ENCODE data around the gene EHMT1.

The EHMT1 gene

DNA sequence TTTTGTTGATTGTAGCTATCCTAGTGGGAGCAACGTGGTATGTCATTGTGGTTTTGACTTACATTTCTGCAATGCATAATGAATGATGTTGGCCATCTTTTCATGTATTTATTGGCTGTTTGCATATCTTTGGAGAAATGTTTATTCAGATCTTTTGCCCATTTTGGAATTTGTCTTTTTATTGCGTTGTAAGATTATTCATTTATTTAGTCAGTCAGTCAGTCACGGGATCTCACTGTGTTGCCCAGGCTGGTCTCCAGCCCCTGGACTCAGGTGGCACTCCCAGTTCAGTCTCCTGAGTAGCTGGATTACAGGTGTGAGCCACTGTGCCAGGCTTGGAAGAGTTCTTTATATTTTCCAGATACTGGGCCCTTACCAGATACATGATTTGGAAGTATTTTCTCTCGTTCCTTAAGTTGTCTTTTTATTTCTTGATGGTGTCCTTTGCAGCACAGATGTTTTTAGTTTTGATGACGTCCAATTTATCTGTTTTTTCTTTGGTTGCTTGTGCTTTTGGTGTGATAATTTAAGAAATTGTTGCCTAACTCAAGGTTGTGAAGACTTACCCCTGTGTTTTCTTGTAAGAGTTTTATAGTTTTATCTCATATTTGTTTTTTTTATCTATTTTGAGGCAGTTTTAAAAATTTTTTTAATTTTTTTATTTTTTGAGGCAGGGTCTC is 67.1 kb downstream of the EHMT1 start:
- H3K9me3 ChIP-seq: no peaks in the 10 kb centered on the region
- no peaks in the 10 kb centered on the region for H3K27me3 ChIP-seq
- TF ChIP-seq, protein P1, sequence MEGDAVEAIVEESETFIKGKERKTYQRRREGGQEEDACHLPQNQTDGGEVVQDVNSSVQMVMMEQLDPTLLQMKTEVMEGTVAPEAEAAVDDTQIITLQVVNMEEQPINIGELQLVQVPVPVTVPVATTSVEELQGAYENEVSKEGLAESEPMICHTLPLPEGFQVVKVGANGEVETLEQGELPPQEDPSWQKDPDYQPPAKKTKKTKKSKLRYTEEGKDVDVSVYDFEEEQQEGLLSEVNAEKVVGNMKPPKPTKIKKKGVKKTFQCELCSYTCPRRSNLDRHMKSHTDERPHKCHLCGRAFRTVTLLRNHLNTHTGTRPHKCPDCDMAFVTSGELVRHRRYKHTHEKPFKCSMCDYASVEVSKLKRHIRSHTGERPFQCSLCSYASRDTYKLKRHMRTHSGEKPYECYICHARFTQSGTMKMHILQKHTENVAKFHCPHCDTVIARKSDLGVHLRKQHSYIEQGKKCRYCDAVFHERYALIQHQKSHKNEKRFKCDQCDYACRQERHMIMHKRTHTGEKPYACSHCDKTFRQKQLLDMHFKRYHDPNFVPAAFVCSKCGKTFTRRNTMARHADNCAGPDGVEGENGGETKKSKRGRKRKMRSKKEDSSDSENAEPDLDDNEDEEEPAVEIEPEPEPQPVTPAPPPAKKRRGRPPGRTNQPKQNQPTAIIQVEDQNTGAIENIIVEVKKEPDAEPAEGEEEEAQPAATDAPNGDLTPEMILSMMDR (IDR thresholded peaks at IDR 0.05; ENCODE audit: low read depth, low read length): no peak
- H3K4me1 ChIP-seq: no peaks in the 10 kb centered on the region; the same call in 1 of the 2 replicates
- DNase-seq: no peak
- H3K4me3 ChIP-seq (ENCODE audit: low read depth, low read length): no peak overlapping the region
- no peaks in the 10 kb centered on the region; the same call in 1 of the 2 replicates for H3K36me3 ChIP-seq

DNA sequence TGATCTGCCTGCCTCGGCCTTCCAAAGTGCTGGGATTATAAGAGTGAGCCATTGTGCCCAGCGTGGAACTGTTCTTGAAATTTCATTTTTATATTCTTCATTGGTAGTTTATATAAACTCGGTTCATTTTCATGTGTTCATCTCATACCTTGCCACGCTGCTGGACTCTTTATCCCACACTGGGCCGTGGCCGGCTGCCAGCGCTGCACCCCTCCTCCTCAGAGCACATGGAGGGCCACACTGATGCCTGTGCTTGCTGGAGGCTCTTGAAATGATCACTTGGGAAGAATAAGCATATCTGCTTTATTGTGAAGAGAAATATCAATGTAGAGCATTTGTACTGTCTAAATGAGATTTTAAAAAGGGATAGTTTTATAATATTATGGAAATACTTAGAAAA is 69.5 kb downstream of the EHMT1 start:
- Histone ChIP-seq H3K27me3 (no peaks in the 10 kb centered on the region), H3K9me3 (no peaks in the 10 kb centered on the region), H3K4me1 (no peaks in the 10 kb centered on the region), H3K36me3 (no peaks in the 10 kb centered on the region; the same call in 1 of the 2 replicates), H3K4me3 (ENCODE audit: low read depth, low read length) (no peak overlapping the region)
- TF ChIP-seq, protein P1 (IDR thresholded peaks at IDR 0.05; ENCODE audit: low read depth, low read length): no peak
- DNase-seq: no peak

DNA sequence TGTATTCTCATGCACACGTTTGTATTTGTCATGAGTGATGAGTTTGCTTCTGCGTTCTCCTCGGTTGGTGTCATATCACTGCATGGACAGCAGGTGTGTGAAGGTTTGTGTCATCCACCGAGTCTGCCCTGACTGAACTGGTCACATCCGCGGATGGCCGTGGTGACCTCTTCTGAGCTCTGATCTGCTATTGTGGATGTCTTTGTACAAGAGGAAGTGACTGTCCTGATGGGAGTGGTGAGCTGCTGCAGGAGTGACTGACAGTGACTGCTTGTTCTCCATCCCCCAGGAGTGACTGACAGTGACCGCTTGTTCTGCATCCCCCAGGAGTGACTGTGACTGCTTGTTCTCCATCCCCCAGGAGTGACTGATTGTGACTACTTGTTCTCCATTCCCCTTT is 69.9 kb downstream of the EHMT1 start:
- H3K36me3 ChIP-seq: no peaks in the 10 kb centered on the region; the same call in 1 of the 2 replicates
- TF ChIP-seq, protein P1 (IDR thresholded peaks at IDR 0.05; ENCODE audit: low read depth, low read length): no peak
- no peak overlapping the region for H3K4me3 ChIP-seq (ENCODE audit: low read depth, low read length)
- no peaks in the 10 kb centered on the region for H3K9me3 ChIP-seq
- DNase-seq: no peak
- no peaks in the 10 kb centered on the region for H3K27me3 ChIP-seq
- H3K4me1 ChIP-seq: no peaks in the 10 kb centered on the region

DNA sequence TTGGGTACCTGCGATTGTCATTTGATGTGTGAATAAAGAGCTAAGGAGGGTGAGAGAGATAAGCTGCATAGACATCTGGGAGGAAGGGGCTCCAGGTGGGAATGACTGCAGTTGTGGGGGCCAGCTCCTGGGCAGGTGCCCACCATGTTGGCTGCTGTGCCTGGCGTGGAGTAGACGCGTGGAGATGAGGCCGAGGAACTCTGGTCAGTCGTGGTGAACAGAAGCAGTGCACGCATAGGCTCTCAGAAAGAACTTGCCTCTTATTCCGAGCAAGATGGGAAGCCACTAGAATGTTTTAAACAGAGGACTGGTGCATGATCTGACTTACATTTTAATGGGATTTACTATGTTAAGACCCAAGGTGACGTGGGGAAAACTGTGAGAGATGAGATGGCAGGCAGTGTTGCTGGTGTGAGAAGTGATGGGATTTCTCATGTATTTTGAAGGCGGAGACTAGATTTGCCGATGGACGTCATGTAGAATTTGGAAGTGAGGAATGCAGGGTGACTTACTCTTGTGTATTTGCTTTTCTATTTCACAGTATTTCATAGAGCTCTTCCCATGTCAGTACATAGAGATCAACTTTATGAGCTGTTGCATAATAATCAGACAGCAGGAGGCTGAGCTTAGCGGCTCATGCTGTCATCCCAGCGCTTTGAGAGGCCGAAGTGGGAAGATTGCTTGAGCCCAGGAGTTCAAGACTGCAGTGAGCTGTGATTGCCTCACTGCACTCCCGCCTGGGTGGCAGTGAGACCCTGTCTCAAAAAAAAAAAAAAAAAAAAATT is 71.1 kb downstream of the EHMT1 start:
- no peak for DNase-seq

DNA sequence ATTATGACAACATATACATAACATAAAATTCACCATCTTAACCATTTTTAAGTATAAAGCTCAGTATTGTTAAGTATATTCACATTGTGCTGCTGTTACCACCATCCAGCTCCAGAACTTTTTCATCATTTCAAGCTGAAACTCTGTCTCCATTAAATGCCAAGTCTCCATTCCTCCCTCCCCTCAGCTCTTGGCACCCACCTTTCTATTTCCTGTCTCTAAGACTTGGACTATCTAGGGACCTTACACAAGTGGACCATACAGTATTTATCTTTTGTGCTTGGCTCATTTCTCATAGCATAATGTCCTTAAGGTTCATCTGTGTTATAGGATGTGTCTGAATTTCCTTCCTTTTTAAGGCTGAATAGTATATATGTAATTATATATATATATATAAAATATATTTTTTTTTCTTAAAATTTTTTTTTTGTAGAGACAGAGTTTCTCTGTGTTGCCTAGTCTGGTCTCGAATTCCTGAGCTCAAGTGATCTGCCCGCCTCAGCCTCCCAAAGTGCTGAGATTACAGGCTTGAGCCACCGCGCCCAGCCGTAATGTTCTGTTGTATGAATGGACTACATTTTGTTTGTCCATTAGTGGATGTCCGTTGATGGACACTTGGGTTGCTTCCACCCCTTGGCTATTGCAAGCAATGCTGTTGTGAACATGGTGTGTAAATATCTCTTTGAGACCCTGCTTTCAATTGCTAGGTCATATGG is 72.3 kb downstream of the EHMT1 start:
- no peak overlapping the region for H3K4me3 ChIP-seq (ENCODE audit: low read depth, low read length)
- no peaks in the 10 kb centered on the region for H3K9me3 ChIP-seq
- TF ChIP-seq, protein P1 (IDR thresholded peaks at IDR 0.05; ENCODE audit: low read depth, low read length): no peak
- no peaks in the 10 kb centered on the region for H3K4me1 ChIP-seq
- no peak for DNase-seq
- no peaks in the 10 kb centered on the region; the same call in 1 of the 2 replicates for H3K36me3 ChIP-seq
- no peaks in the 10 kb centered on the region for H3K27me3 ChIP-seq

More for the DNA sequence above, 71.1 kb downstream of the EHMT1 start:
- Histone ChIP-seq H3K9me3 (no peaks in the 10 kb centered on the region), H3K4me3 (ENCODE audit: low read depth, low read length) (no peak overlapping the region), H3K36me3 (no peaks in the 10 kb centered on the region; the same call in 1 of the 2 replicates), H3K27me3 (no peaks in the 10 kb centered on the region), H3K4me1 (no peaks in the 10 kb centered on the region)
- TF ChIP-seq, protein P1 (IDR thresholded peaks at IDR 0.05; ENCODE audit: low read depth, low read length): no peak

Measured in BE2C (cell line).